HG03103 (cell line): Measurements from ENCODE around the gene TMEM106C.

ENCODE experiments used
- ATAC-seq: cut with Tn5 transposase; IDR thresholded peaks from one replicate; pipeline ENCODE4 v1.9.1; 2021; ENCODE audit warnings: low read depth; ENCODE audit not compliant: unreplicated experiment

TMEM106C gene, protein sequence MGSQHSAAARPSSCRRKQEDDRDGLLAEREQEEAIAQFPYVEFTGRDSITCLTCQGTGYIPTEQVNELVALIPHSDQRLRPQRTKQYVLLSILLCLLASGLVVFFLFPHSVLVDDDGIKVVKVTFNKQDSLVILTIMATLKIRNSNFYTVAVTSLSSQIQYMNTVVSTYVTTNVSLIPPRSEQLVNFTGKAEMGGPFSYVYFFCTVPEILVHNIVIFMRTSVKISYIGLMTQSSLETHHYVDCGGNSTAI

DNA sequence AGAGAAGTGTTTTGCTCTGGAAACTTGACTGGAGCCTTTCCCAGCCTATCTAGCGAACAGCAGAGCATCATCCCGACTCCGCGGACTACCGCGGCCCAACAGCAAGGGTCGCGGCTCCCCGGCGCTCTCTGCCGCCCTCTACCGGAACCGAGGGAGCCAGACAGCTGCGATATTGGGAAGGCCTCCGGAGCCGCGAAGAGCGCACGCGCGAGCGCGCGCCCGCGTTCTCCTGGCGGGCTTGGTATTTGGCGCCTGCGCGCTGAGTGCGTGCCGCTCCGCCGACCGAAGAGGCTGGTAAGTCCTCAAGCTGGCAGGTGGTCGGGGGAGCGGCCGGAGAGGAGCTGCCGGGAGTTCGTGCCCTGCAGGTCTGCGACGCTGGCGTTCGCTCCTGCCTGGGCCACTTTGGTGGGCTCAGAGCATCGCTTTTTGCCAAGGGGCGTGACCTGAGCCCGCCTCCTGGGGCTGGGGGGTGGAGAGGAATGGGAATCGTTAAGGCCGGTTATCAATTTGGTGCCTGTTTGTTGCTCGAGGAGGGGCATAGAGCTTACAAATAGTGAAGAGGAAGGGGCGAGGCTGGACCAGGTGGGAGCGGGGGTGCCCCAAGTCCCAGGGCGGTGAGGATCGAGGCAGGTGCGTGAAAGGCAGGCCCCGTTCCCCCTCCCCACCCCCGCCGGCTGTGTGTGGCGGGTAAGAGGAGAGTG lies at the start of gene TMEM106C:
TMEM106C (plus strand) TSS at position 257 of the 701 bp plus-strand sequence. CDS start 641 bp downstream, outside the sequence.
- ATAC-seq: peak; percentile 87

GRCh38 chr12:47920913-47921312 lies 42.5 kb upstream of the TMEM106C start:
- ATAC-seq: no peak

DNA sequence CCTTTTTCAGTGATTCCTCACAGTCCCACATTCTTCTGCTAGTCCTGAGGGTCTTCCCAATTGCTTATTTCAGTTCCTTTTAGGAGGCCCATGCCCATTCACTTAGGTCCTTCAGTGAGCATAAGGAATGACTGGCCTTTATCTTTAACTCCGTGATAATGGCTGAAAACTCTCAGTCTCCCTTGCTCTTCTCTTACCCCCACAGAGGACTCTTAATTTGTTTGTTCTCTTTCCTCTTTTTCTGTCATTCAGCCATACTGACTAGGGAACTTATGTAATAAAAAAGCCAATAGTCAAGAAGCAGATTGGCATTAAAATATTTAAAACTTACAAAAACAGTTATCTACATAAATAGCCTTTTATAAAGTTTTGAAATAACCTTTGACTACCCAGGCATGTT lies 41.5 kb upstream of the TMEM106C start:
- ATAC-seq: no peak

- ATAC-seq: no peak
Observed at GRCh38 chr12:47927346-47927745, 36.0 kb upstream of the TMEM106C start.

- ATAC-seq: no peak
Observed at GRCh38 chr12:47930634-47931033, 32.8 kb upstream of the TMEM106C start.

DNA sequence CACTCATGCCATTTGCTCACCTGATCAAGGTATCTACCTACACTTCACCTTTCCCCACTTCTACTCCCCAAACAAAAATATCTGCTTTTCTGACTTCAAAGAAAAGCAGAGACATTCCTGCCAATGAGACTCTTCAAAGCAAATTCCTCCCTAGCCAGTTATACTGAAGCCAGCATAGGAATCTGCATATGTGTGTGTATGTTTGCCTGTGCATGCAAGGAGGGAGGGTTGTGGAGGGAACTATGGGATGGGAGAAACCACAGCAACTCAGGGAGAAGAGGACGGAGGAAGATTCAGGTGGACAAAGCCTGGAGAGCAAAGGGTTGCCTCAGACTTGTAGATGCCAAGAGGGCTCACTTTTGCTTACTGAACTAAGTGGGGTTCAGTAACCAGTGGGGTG lies 32.2 kb upstream of the TMEM106C start:
- no peak for ATAC-seq

DNA sequence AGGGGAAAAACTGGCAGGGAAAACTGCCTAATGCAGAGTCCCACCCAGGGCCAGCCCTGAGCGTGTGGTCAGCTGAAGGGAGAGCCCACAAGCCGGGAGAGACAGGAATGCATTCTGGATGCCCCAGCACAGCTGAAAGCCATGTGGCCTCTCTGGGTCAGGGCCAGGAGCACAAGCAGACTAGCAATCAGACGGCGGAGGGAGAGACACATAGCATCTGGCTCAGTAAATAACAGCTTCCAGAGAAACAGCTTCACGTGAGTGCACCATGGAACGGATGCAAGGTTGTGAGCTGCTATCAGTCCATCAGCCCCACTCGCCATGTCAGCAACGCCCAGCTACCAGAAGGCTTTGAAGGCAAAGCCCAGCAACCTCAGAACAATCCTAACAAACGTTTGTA lies 28.2 kb upstream of the TMEM106C start:
- no peak for ATAC-seq

GRCh38 chr12:47938093-47938492 lies 25.3 kb upstream of the TMEM106C start:
- no peak for ATAC-seq

GRCh38 chr12:47938594-47938993 lies 24.8 kb upstream of the TMEM106C start:
- ATAC-seq: no peak

DNA sequence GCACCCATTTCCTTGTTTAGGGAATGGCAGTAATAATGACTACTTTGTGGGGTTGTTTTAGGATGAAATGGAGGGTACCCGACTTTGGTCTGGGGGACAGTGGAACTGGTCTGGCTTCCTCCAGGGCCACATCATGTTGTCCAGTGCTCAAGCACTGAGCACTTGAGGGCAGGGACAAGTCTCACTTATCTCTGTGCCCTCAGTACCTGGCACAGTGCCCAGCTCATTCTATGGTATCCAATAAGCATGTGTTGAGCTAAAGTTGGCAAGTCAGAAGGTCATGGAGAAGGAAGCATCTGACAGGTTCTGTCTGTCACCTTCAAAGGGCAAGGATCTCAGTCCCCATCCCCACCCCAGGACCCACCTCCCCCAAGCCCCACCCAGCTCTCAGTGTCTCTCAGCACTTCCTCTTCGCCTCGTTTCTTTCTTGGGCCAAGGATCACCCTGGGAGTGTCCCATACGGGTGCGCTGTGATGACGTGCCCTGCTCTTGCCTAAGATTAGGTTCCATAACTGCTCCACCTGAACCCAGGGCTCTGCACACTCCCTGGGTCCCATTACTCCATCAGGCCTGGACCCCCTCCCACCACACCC lies 24.3 kb upstream of the TMEM106C start:
- no peak for ATAC-seq

DNA sequence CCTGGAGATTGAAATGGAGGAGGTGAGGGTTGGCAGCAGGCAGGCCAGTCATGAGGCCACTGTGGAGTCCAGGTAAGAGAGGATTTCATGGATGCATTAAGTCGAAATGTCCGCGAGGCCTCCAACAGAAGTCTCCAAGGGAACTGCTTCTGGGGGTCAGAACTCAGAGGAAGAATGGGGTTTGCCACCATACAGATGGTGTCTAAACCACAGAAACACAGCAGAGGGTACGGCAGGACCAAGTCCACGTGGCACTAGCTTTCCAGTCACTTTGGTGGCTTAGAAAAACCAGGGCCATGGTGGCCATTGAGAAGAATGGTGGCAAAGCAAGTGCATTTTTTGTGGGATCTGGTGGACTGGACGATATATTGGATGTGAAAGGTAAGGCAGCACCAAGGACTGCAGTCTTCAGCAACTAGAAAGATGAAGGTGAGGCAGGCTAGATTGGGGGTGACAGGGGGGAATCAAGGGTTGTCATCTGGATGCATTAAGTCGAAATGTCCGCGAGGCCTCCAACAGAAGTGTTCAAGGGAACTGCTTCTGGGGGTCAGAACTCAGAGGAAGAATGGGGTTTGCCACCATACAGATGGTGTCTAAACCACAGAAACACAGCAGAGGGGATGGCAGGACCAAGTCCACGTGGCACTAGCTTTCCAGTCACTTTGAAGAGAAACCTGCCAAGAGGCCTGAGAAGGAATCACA lies 22.5 kb upstream of the TMEM106C start:
- no peak for ATAC-seq

GRCh38 chr12:47941475-47941780 lies 22.0 kb upstream of the TMEM106C start:
- ATAC-seq: no peak

- ATAC-seq: no peak
Observed at GRCh38 chr12:47941871-47942613, 21.4 kb upstream of the TMEM106C start.

GRCh38 chr12:47942614-47943225 lies 20.7 kb upstream of the TMEM106C start:
- no peak for ATAC-seq

- ATAC-seq: no peak
Observed at GRCh38 chr12:47943623-47944340, 19.6 kb upstream of the TMEM106C start.

DNA sequence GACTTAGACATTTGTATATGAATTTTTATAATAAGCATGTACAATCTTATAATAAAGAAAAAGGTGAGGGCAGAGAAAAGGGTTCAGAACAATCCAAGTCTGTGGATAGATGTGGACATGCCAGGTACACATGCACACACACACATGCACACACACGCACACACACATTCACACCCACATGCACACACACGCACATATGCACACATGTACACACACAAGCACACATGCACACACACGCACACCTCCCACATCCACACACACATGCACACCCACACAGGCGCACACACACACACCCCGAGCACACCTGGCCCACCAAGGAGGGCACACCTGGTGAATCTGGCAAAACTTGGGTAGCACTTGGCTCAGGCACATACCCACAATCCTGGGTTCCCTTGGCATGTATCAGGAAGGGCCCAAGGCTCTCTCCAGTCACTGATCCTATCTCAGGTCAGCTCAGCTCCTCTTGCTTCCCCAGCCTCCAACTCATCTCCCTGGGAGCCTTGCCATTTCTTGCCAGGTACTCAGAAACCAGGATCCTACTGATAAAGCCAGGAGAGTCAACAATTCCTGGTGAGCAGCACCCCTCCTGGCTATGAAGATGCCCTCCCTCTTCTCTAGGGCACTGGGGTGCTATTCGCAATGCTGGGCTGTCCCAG lies 18.6 kb upstream of the TMEM106C start:
- no peak for ATAC-seq

- no peak for ATAC-seq
Observed at GRCh38 chr12:47945341-47945728, 18.1 kb upstream of the TMEM106C start.

DNA sequence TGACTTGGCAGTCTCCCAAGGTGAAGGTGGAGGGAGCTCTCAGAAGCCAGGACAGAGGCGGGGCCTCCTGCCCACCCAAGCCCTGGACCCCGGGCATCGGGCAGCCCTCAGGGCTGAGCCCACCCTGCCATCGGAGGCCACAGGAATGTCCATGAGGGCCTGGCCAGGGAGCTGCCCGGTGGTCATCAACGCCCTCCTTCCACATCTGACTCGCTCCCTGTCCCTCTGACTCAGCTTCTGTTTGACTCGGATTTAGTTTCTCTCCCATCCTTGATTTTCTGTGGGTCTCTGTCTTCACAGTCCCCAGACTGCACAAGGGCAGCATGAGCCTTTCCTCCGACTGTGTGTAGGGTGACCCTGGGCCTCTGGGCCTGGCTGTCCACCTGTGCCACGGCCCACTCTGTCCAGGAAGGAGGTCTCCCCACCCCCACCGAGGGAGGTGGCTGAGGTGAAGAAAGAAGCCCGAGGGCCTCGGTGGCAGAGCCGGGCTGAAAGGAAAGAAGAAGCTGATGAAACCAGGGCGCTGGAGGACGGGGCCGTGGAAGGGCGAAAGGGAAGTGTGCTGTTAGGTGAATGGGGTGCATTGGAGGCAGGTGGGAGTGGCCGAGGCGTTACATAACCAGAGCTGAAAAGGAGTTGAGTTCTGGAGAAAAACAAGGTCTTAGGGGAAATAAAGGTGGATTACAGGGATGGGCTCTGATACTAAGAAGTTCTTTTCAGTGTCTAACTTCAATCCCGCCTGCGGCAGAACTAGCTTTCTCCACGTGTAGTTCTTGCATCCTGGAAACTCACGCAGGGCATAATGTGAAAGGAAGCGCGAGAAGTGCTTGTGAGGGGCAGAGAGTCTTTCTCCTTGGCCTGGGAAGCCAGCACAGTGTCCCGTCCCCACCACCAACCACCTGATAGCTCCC lies 16.7 kb upstream of the TMEM106C start:
- no peak for ATAC-seq
